K562 (cell line): Measurements from ENCODE around the gene OPA3. TPM values are rescaled to one million over a fixed set of nuclear protein-coding genes. Genes with fewer than 3 reads are reported as not detected.
A peak's percentile ranks its signal among the peaks of the same experiment; 100 is the strongest.

Experiments
- AFF4 ChIP-seq: sonication (generic); formaldehyde crosslinking; IDR thresholded peaks from 2 replicates; pipeline ENCODE4 v1.8.0; 2023; ENCODE audit warnings: mild to moderate bottlenecking, missing genetic modification reagents
- EGR1 ChIP-seq: fragments of 450-650 bp; conservative IDR thresholded peaks from 2 replicates; pipeline ENCODE4 v1.6.1; 2017; ENCODE audit warnings: mild to moderate bottlenecking
- MEF2A ChIP-seq: IDR thresholded peaks from 2 replicates; pipeline ENCODE4 v1.6.1; 2011; ENCODE audit warnings: low read depth, mild to moderate bottlenecking, low read length, moderate library complexity; ENCODE audit not compliant: control insufficient read depth
- NCOA2 ChIP-seq, 2 experiments: fragments of 450-650 bp; IDR thresholded peaks; 2 replicates each; pipeline ENCODE4 v1.6.1; 2018; ENCODE audit warnings: mild to moderate bottlenecking in 2 of 2, moderate library complexity in 1 of 2; ENCODE audit not compliant: partially characterized antibody in 2 of 2
- PRMT5 ChIP-seq: sonication (generic); formaldehyde crosslinking; IDR thresholded peaks from 2 replicates; pipeline ENCODE4 v1.5.0; 2020; ENCODE audit warnings: missing genetic modification reagents
- PTTG1 ChIP-seq: fragments of 450-650 bp; IDR thresholded peaks from 2 replicates; pipeline ENCODE4 v1.6.1; 2016; ENCODE audit warnings: low read depth, mild to moderate bottlenecking, missing genetic modification characterization, missing compliant biosample characterization
- RREB1 ChIP-seq: fragments of 250-450 bp; sonication (Bioruptor Pico); IDR thresholded peaks from 2 replicates; pipeline ENCODE4 v1.4.0; 2020
- SAFB ChIP-seq: fragments of 200-400 bp; formaldehyde crosslinking; IDR thresholded peaks from 2 replicates; pipeline ENCODE4 v1.6.1; 2017; ENCODE audit warnings: low read depth, low read length, borderline replicate concordance
- SNRNP70 ChIP-seq: fragments of 200-400 bp; formaldehyde crosslinking; optimal IDR thresholded peaks from 2 replicates; pipeline ENCODE3; 2017; ENCODE audit warnings: low read depth, low read length
- STAG1 ChIP-seq: sonication (generic); formaldehyde crosslinking; IDR thresholded peaks from 2 replicates; pipeline ENCODE4 v1.5.0; 2020; ENCODE audit warnings: missing genetic modification reagents, borderline replicate concordance
- TAL1 ChIP-seq: fragments of 450-650 bp; IDR thresholded peaks from 2 replicates; pipeline ENCODE4 v1.6.1; 2016; ENCODE audit warnings: mild to moderate bottlenecking
- XRCC4 ChIP-seq: IDR thresholded peaks from one replicate; pipeline ENCODE4 v1.6.1; 2011; ENCODE audit not compliant: insufficient read depth, insufficient read length; ENCODE audit errors: extremely low read depth
- ZNF354B ChIP-seq: fragments of 250-450 bp; sonication (Bioruptor Pico); IDR thresholded peaks from 2 replicates; pipeline ENCODE4 v1.4.0; 2020
- ZNF41 ChIP-seq: fragments of 250-450 bp; sonication (Bioruptor Pico); conservative IDR thresholded peaks from 2 replicates; pipeline ENCODE4 v1.4.0; 2020; ENCODE audit warnings: mild to moderate bottlenecking
- ZNF583 ChIP-seq: fragments of 250-450 bp; sonication (Bioruptor Pico); IDR thresholded peaks from 2 replicates; pipeline ENCODE4 v1.4.0; 2020
- ZNF584 ChIP-seq: fragments of 200-800 bp; sonication (Bioruptor generic); IDR thresholded peaks from 2 replicates; pipeline ENCODE4 v1.6.1; 2016; ENCODE audit warnings: low read depth, mild to moderate bottlenecking, missing genetic modification characterization, missing compliant biosample characterization
- ZNF695 ChIP-seq: fragments of 450-650 bp; formaldehyde crosslinking; IDR thresholded peaks from 2 replicates; pipeline ENCODE4 v1.4.0; 2020; ENCODE audit warnings: mild to moderate bottlenecking, moderate library complexity
- ZNF764 ChIP-seq: fragments of 250-450 bp; sonication (Bioruptor Pico); IDR thresholded peaks from 2 replicates; pipeline ENCODE4 v1.4.0; 2020; ENCODE audit warnings: low read depth, mild to moderate bottlenecking, moderate library complexity
- polyA plus RNA-seq, 8 experiments: library from polyadenylated mRNA; depleted of rRNA in 4 of 8; stranded (reverse) in 5 of 8; unstranded in 3 of 8; fragments of >200 nt; fragmentation: Nextera tagmentation in 2 of 8; fragmentation: Illumina TruSeq in 1 of 8; extraction: Ambion mirVana in 2 of 8; extraction: Trizol in 1 of 8; gene quantifications; 2 replicates each; pipeline versions ENCODE4 v1.2.1 to v1.2.3, GENCODE V29; 2011 to 2014; ENCODE audit warnings: inconsistent platforms in 1 of 8, missing spikeins in 1 of 8
- total RNA-seq, 7 experiments: library from RNA; depleted of rRNA in 6 of 7; stranded (reverse); fragments of >200 nt in 6 of 7; fragmentation: Illumina TruSeq in 2 of 7; extraction: Trizol in 2 of 7; gene quantifications; 2 replicates each; pipeline versions ENCODE4 v1.2.1 to v1.2.3, GENCODE V29; 2011 to 2021; ENCODE audit warnings: low replicate concordance in 1 of 7
- TF ChIP-seq, protein P1 (sequence below): fragments of 250-450 bp; sonication (Bioruptor Pico); IDR thresholded peaks from 2 replicates; pipeline ENCODE4 v1.8.0; 2021; ENCODE audit warnings: moderate library complexity, mild to moderate bottlenecking, inconsistent platforms

OPA3 gene
- total and polyA plus RNA-seq, 9 of the 15 experiments (the other 6 are each of a cell fraction or from before 2014, with no cell fraction given) = 1.4 to 18.8 (median 9.0) TPM

GRCh38 chr19:45506989-45507871 lies 77.4 kb downstream of the OPA3 start, which contains the start of gene VASP (continued):
- TF ChIP-seq AFF4 (CRISPR knock-in tag) (peak; percentile 51; the same call in 1 of the 2 replicates), PTTG1 (no peak), ZNF583 (no peak), RREB1 (CRISPR knock-in tag) (no peak), TAL1 (no peak), SNRNP70 (no peak), PRMT5 (no peak), ZNF764 (no peak), ZNF41 (no peak), XRCC4 (no peak), MEF2A (no peak), STAG1 (CRISPR knock-in tag) (no peak), SAFB (no peak), ZNF354B (CRISPR knock-in tag) (no peak), ZNF584 (CRISPR knock-in tag) (no peak), EGR1 (peak; percentile 86), ZNF695 (CRISPR knock-in tag) (0 out of 2 replicates have a peak, but pooled peaks have one; percentile 13), NCOA2 (IDR thresholded peaks at IDR 0.05; ENCODE audit: partially characterized antibody in 2 of 2) (no peak)
- TF ChIP-seq, protein P1, sequence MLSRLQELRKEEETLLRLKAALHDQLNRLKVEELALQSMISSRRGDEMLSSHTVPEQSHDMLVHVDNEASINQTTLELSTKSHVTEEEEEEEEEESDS (CRISPR knock-in tag) = no peak
